Right ventricle myocardium inferior (tissue), 1 donor: Measurements from ENCODE around the gene XNDC1N. TPM values are rescaled to one million over a fixed set of nuclear protein-coding genes. Genes with fewer than 3 reads are reported as not detected.
"Not testable (repeated sequence)": the region's sequence is repeated elsewhere in the genome, so short reads cannot be mapped to it uniquely, and the experiment has no call there.

ENCODE experiments used
- ATAC-seq: fragments of 200-7000 bp; cut with Tn5 transposase; one replicate; pipeline ENCODE4 v1.9.1; 2020; ENCODE audit warnings: mild to moderate bottlenecking, moderate library complexity
- DNase-seq: peaks from one replicate; pipeline ENCODE4 v3.0.0; 2021; ENCODE audit errors: missing footprints
- intact Hi-C: fragments of 100-400 bp; cut with DNase I; formaldehyde crosslinking; loops from one replicate; pipeline ENCODE4 v1.11.0; 2022
- total RNA-seq: library from RNA; stranded (reverse); fragmentation: NEBNext Ultra II Directional; extraction: Animal tissue kit (Norgen Biotek cat#: 25700); gene quantifications from one replicate; pipeline ENCODE4 v1.2.1, GENCODE V29; 2021
- donor health status: DM: no; HTN: yes; CAD: no; lungs with severe emphysema.

XNDC1N gene
- total RNA-seq, 1 donor from 2014 or later = 3.2 TPM

- DNase-seq, ATAC-seq, intact Hi-C loops: not testable (repeated sequence)
These were observed 39.1 kb downstream of the XNDC1N start for GRCh38 chr11:71889181-71889872.

GRCh38 chr11:71888335-71889010 lies 39.9 kb downstream of the XNDC1N start:
- DNase-seq, ATAC-seq, intact Hi-C loops: not testable (repeated sequence)

GRCh38 chr11:71885806-71886205 lies 42.6 kb downstream of the XNDC1N start:
- intact Hi-C loops, DNase-seq, ATAC-seq: not testable (repeated sequence)

Other genes starting within 250 kb of the XNDC1N start
- gene DEFB108B, start 95.4 kb downstream of the XNDC1N start, total RNA-seq = not detected
- gene DEFB131B, start 50.1 kb downstream of the XNDC1N start, total RNA-seq = not detected
- 23.0 TPM for gene RNF121, start 452 bp upstream of the XNDC1N start, total RNA-seq
- gene IL18BP, start 70.3 kb upstream of the XNDC1N start, total RNA-seq = 5.1 TPM
- 81.3 TPM for gene NUMA1, start 151.9 kb upstream of the XNDC1N start, total RNA-seq
- 3.7 TPM for gene LRRC51, start 152.3 kb upstream of the XNDC1N start, total RNA-seq
- gene LAMTOR1, start 174.7 kb upstream of the XNDC1N start, total RNA-seq = 80.3 TPM
- gene TOMT, start 177.3 kb upstream of the XNDC1N start, total RNA-seq = not detected
- gene ANAPC15, start 184.1 kb upstream of the XNDC1N start, total RNA-seq = 46.1 TPM
- gene FOLR3, start 207.1 kb upstream of the XNDC1N start, total RNA-seq = 1.7 TPM